GM19463 (cell line): ENCODE measurements around the gene DCAF17.
A peak's percentile ranks its signal among the peaks of the same experiment; 100 is the strongest.
"Not testable (repeated sequence)": the region's sequence is repeated elsewhere in the genome, so short reads cannot be mapped to it uniquely, and the experiment has no call there.

Experiments used
- ATAC-seq: cut with Tn5 transposase; IDR thresholded peaks from one replicate; pipeline ENCODE4 v1.9.1; 2021; ENCODE audit warnings: mild to moderate bottlenecking, moderate library complexity; ENCODE audit not compliant: unreplicated experiment

The DCAF17 gene

DNA sequence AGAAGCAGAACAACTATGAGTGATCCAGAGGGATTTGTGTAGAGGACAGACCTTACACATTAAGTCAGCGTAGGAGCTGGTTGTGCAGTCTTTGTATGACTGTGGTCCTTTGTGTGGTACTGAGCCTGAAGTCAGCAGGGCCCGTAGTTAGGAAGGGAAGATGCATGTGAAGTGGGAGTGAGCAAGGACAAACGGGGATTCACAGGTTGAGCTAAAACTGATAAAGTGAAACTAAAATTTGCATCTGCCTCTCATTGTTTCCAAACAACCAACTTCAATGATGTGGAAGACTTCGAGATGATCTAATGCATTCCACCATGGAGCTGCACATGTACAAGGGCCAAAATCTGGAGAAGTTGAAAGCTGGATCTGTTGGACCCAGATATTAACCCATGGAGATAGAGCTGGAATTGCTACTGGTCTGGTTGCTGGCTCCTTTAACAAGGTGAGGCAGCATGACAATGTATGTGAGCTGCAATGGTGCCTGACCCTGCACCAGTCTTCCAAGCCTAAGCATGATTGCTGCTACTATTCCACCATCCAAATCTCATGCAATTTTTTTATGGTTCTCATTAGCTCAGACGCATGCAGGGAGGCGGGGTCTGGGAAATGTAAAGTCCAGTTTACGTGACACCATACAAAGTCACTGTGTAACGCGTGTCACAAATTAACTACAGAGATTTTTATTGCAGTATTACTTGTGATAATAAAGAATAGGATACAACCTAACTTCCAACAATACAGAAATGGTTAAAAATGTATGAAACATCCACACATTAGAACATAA is 76.1 kb downstream of the DCAF17 start:
- ATAC-seq: peak; percentile 95

DNA sequence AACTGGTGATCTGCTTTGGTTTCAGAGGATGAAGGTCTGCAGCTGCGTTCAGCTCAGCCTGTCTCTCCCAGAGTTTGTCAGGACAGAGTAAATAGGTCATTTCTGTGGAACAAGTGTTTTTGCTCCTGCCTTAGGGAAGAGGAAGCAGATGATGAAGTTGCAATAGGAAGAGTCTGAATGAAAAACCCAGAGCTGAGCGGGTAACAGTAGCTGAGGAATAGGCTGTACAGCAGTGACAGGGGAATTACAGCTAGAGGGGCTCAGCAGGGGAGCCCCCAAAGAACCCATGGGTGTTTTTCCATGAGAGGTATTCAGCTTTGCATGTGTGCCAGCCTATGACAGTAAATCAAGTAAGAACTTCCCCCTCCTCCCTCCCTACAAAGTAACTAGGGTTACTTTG is 78.0 kb downstream of the DCAF17 start:
- no peak for ATAC-seq

DNA sequence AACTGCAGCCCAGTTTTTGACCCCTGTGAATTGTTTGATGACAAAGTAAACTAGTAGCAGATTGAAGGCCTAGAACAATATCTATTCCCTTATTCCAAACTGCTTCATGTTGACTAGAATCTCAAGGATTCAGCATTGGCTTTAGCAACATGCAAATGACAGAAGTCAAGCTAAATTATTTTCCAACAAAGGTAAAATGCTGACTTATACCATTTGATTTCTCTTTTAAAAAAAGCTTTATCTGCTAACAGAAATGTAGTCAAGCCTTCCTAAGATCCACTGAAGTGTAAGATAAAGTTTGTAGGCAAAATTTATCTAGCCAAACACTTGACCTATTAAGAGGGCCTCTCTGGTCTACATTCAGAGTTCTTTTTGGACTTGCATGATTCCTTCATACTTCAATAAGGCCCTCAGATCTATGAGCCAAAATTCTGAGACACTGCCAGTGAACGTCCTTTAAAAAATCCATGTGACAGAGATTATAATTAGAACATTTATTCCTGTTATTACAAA is 78.7 kb downstream of the DCAF17 start:
- no peak for ATAC-seq

DNA sequence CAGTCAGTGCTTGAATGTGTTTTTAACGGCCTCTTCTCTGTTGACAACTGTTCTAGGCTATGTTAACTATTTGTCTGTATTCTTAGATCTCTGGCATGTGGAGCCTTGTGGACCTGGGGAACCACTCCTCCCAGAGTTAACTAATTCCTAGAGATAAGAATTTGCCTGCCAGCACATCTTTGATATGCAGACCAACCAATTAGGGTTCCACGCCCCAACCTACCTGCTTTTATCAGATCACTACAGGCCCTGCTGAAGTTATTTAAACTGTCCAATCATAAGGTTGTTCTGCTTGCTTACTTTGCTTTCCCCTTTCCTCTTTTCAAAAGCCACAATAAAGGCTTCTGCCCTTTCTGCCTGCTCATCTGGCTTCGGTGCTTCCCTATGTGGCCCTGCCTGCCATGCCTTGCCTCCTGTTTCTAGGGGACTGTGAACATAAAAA is 79.7 kb downstream of the DCAF17 start:
- ATAC-seq: peak; percentile 40

DNA sequence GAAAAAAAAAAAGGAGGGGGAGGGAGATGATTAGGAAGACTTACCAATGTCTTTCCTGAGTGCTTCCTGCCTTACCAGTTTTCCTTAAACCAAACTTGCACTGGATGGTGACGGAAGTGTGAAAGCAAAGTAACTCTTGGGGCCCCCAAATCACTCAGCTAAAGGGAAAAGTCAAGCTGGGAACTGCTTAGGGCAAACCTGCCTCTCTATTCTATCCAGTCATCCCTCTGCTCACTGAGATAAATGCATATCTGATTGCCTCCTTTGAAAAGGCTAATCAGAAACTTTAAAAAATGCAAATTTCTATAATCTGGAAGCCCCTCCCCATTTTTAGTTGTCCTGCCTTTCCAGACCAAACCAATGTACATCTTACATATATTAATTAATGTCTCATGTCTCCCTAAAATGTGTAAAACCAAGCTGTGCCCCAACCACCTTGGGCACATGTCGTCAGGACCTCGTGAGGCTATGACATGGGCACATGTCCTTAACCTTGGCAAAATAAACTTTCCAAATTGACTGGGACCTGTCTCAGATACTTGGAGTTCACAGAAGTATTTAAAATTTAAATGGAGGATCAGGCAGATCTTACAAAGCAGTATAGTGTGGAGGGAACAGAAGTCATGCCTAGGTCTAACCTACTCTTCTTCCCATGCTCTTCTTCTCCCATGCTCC is 81.0 kb downstream of the DCAF17 start:
- ATAC-seq: no peak

DNA sequence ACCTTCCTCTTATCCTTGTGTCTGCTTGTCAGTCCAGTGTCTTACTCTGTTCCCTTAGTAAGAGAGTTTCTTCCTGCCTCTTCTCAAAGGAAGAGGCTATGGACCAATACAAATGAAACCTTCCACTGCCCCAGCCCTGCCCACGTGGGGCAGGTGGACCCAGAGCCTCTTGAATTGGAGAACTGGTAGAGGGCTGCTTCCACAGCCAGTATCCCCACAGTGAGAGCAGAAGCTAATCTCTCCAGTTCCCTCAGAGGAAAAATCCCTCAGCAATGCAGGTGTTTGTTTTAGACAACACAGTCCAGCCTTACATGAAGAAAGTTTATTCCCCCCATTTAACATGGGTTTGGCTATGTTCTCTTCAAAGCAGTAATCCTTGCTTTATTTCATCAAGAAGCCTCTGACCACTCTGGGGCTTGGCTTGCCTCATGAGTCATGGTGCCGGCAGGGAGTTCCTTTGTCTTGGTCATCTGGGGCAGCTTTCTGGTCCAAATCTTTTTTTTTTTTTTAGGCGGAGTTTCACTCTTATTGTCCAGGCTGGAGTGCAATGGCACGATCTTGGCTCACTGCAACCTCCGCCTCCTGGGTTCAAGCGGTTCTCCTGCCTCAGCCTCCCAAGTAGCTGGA is 81.8 kb downstream of the DCAF17 start:
- ATAC-seq: no peak

DNA sequence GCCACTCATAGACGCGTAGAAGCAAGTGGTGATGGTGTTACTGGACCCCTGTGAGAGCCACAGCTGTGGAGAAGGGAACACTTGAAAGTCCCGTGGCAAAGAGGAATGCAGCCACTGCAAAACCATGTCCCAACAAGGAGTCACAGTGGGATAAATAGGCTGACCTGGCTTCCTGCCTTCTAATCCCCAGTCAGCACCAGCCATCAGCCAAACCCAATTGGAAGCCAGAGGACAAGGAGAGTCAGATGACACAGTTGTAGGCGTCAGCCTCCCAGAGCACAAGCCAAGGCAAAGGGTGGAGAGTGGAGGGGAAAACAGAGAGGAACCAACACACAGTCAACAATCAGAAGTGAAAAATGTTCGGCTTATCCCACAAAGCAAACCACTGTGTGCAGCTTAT is 82.8 kb downstream of the DCAF17 start:
- no peak for ATAC-seq

DNA sequence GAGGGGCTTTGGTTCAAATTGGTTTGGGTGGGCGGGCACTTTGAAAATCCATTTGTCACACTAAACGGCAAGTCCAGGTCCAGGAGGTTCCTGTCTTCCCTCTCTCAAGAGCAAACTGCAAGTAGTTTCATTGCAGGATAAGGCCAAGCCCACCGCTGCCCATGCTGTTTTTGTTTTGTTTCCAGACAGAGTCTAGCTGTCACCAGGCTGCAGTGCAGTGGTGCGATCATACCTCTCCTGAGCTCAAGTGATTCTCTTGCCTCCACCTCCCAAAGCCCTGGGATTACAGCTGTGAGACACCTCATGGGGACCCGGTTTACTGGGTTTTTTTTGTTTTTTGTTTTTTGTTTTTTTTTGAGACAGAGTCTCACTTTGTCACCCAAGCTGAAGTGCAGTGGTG is 86.4 kb downstream of the DCAF17 start:
- ATAC-seq: no peak

DNA sequence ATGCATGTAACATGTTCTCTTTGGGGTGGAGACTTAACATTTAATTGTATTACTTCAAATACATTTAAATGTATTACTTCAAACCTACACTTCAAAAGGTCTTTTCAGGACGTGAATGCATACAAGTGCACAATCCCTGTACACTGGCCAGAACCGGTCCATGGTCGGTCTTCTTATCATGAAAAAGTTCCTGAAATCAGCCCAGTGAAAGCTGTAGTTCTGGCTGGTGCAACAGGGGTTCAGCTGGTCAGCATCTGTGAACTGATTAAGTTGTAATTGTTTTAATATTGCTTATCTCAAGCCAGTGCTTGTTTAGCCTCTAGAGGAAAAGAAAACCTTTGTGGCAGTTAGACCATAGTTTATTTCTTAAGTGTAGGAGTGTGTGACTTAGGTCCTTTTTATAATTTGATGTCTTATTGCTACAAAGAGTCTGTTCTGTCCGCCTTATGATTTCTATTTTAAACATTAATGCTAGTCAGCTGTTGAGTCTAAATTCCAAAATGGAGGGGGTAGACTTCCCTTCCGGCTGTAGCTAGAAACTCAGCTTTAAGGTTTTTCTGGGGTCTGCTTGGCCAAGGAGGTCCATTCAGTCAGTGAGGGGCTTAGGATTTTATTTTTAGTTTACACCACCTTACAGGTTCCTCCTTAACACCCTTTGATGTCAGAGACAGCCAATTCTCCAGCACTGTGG is 87.5 kb downstream of the DCAF17 start:
- no peak for ATAC-seq

DNA sequence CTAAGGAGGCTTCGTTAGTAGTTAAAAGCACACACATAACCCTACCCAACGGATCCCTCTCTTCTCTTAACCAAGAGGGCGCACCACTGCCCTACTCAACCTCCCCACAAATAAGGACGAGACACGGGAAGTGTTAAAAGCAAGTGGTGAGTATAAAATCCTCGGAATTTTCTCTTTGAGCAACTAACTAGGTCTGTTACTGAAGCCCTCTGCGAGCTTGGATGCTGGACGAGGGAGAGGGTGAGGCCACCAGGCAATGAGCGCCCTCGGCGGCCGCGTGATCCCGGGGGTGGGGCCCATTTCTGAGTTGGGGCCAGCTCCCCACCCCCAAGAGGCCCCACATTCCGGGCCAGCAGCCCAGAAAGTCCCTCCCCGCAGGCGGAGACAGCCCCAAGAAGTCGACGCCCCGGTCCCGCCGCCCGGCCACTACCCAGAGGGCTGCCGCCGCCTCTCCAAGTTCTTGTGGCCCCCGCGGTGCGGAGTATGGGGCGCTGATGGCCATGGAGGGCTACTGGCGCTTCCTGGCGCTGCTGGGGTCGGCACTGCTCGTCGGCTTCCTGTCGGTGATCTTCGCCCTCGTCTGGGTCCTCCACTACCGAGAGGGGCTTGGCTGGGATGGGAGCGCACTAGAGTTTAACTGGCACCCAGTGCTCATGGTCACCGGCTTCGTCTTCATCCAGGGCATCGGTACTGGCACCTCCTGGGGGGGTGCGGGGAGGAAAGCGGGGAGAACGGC is 88.2 kb downstream of the DCAF17 start, which contains the start of gene CYBRD1:
Gene CYBRD1 (plus strand): TSS at position 423 of the 736 bp plus-strand sequence. CDS start 72 bp downstream, at position 495.
- peak; percentile 43 for ATAC-seq

DNA sequence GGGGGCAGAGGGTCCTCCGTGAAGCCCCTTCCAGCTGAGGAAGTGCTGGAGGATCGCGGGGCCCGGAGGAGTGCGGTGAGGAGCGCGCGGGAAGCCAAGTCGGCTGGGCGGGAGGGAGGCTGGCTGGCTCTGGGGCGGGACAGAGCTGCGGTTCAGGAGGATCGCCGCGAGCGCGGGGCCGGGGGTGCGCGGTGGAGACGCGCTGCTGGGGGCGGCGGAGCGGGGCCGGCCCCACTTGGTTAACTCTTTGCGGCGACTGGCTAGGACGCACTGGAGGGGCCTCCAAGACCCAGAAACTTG is 88.7 kb downstream of the DCAF17 start:
- peak; percentile 25 for ATAC-seq

DNA sequence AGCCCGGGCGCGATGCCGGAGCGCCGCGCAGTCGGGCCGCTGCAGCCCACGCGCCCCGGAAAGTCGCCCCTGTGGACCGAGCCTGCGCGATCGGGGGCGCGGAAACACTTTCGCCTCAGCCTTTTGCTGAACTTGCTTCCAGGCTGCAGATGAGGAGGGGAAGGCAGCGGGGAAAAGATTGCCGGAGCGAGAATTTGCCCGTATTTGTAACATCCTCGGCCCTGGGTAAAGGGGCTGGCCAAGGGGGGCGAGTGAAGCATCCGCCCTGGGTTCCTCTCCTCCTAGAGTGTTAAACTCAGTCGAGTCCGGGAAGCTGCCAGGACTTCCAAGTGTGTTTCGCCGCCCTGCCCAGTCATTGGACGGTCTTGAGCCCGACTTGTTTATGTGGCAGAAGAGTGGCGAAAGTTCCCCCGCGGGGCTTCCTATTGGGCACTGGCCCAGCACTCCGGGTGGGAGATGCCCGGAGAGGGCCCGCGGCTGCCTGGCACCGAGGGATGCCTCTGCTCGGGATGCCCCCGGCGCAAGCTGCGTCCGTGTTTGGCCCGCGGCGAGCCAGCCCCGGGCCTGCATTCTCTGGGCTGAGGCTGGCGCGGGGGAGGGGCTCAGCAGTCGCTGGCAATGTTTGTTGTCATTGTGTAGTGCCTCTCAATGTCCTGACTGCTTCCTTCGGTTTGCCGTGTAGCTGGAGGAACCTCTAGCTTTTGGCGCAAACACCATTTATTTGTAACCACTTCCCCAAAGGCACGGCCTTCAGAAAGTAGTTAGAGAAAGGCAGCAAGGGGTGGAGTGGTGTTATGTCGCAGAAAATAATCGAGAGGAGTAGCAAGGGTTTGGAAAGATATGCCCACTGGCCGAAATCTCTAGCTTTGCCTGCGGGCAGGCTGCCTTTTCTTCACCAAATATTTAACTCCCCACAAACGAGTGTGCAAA is 89.3 kb downstream of the DCAF17 start:
- peak; percentile 45 for ATAC-seq

DNA sequence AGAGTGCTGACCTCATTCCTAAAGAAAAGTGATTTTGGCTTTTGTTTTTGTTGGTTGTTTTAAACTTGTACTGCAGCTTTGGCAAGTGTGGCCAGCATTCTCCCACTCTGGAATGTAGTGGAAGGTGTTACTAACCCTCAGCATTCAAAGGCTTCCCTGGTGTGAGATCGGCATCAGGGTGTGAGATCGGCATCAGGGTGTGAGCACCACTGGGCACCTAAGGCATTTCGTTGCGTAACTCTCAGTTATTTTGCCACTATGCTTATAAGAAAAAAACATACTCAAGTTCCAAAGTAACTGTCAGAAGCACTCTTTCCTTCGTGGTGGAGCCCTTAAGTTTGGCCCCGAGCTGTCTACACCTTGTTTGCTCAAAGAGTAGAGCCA is 90.0 kb downstream of the DCAF17 start:
- ATAC-seq: no peak

DNA sequence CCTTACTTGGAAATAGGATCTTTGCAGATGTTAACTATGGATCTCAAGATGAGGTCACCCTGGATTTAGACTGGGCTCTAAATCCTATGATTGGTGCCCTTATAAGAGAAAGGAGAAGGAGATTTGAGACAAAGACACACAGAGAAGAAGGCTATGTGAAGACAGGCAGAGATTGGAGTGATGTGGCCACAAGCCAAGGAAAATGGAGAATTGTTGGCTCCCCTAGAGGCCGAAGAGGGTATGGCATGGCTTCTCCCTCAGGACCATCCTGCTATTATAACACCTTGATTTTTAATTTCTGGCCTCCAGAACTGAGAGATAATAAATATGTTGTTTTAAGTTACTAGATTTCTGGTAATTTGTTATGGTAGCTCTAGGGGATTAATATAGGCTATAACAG is 95.9 kb downstream of the DCAF17 start:
- no peak for ATAC-seq

DNA sequence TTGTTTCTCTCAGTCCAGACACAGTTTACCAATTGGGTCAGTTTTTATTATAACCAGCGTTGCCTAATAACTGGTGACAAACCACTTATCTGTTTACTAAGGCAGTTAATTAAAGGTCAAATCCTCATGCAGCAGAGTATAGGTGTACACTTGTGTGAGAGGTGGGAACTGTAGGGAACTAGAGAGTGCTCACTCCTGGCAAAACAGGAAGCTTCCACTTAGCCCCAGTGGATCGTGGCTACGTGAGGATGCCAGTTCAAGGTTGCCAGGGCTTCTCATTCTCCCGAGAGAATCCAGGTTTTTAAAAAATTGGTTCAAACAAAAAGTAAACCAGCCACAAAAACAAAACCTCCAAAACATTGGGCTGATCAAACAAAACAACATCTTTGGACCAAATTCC is 96.4 kb downstream of the DCAF17 start:
- ATAC-seq: no peak

DNA sequence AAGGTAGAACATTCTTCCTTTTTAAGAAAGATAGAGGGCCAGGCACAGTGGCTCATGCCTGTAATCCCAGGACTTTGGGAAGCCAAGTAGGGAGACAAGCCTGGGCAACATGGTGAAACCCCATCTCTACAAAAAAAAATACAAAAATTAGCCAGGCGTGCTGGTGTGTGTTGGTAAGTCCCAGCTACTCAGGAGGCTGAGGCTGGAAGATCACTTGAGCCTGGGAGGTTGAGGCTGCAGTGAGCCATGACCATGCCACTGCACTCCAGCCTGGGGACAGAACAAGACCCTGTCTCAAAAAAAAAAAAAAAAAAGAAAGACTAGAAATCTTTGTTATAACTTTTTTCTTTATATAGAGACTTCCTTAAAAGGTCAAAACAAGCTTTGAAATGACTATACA is 96.8 kb downstream of the DCAF17 start:
- not testable (repeated sequence) for ATAC-seq

DNA sequence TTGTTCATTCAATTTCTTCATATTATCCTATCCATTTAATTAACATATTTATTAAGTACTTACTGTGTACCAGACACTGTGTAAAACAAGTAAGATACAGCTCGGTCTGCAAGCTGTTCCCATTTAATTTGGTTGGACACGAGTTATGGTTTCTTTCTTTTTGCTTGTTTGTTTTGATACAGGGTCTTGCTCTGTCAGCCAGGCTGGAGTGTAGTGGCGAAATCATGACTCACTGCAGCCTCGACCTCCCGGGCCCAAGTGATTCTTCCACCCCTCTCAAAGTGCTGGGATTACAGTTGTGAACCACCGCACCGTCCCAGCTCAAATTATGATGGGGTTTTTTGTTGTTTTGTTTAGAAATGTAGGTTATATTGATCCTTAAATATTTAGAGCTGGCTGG is 97.3 kb downstream of the DCAF17 start:
- no peak for ATAC-seq

DNA sequence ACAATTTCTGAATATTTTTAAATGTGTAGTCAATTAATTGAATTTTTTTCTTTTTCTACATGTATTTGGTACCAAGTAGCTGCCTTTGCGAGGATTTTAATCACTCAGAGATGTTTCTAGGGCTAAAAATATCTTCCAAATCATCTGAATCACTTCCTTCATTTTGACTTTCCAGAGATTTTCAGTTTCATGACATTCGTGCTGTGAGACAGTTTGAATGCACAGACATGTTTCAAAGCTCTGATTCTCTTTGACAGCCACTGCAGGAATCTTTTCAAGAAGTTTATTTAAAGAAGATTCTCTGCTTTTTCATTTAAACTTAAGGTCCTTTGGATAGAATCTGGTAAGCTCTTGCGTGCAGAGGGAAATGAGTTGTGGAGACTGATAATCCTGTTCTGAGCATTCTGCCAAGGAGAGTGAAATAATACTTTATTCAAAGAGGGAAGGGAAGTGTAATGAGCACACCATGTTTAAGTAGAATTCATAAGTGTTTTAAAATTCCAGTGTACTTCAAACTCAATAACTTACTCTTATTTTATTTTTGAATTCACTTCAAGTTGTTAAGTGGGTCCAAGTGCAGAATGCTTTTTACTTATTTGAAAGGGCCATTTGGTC is 97.9 kb downstream of the DCAF17 start:
- no peak for ATAC-seq

DNA sequence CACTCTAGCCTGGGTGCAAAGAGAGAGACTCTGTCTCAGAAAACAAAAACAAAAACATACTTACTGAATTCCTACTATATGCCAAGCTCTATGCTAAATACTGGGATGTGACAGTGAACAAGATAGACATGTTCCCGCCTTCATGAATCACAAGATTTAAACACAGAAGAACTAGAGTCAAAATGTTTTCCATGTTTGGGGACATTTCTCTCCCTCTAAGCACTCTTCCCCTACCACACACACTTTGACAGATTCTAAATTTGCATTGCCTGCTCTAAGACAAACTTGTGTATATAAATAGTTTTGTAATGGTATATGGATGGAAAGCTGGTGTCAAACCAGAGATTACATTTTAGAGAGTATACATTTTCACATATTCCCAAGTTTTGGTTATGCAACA is 99.3 kb downstream of the DCAF17 start:
- ATAC-seq: no peak
